HepG2 (cell line): ENCODE results near the gene RPP25L. TPM values are rescaled to one million over a fixed set of nuclear protein-coding genes. Genes with fewer than 3 reads are reported as not detected.
A peak's percentile ranks its signal among the peaks of the same experiment; 100 is the strongest.

Experiments used
- ARNT2 ChIP-seq: sonication (generic); formaldehyde crosslinking; IDR thresholded peaks from 2 replicates; pipeline ENCODE4 v1.8.0; 2022; ENCODE audit warnings: mild to moderate bottlenecking, low read depth, missing genetic modification reagents, moderate library complexity
- ATF4 ChIP-seq, 2 experiments: fragments of 450-650 bp in 1 of 2; sonication (generic) in 1 of 2; formaldehyde crosslinking; IDR thresholded peaks; 2 replicates each; pipeline versions ENCODE4 v1.5.0 to v1.8.0; 2020 to 2022; ENCODE audit warnings: mild to moderate bottlenecking in 1 of 2, missing genetic modification reagents in 1 of 2
- BRD4 ChIP-seq: sonication (generic); formaldehyde crosslinking; IDR thresholded peaks from 2 replicates; pipeline ENCODE4 v1.4.0; 2020; ENCODE audit warnings: missing genetic modification reagents
- CREB1 ChIP-seq, 2 experiments: fragments of 450-650 bp in 1 of 2; IDR thresholded peaks; 2 replicates each; pipeline ENCODE4 v1.6.1; 2016 to 2017; ENCODE audit warnings: control low read depth in 1 of 2, mild to moderate bottlenecking in 1 of 2, missing compliant biosample characterization in 1 of 2, missing genetic modification characterization in 1 of 2
- HHEX ChIP-seq: IDR thresholded peaks from 2 replicates; pipeline ENCODE4 v1.6.1; 2016; ENCODE audit warnings: control low read depth
- HMG20B ChIP-seq: conservative IDR thresholded peaks from 2 replicates; pipeline ENCODE4 v1.6.1; 2016; ENCODE audit warnings: missing genetic modification reagents, missing compliant biosample characterization
- NFE2L1 ChIP-seq: sonication (generic); formaldehyde crosslinking; IDR thresholded peaks from 2 replicates; pipeline ENCODE4 v1.4.0; 2020; ENCODE audit warnings: missing genetic modification reagents, mild to moderate bottlenecking, borderline replicate concordance
- NFIB ChIP-seq: sonication (generic); formaldehyde crosslinking; IDR thresholded peaks from 2 replicates; pipeline ENCODE4 v1.9.0; 2021; ENCODE audit warnings: missing genetic modification reagents, mild to moderate bottlenecking, borderline replicate concordance
- RAD21 ChIP-seq: fragments of 450-650 bp; formaldehyde crosslinking; IDR thresholded peaks from 2 replicates; pipeline ENCODE4 v1.5.0; 2020; ENCODE audit warnings: mild to moderate bottlenecking
- TFDP1 ChIP-seq: IDR thresholded peaks from 2 replicates; pipeline ENCODE4 v1.6.1; 2016; ENCODE audit warnings: missing compliant biosample characterization, missing genetic modification reagents, borderline replicate concordance
- THYN1 ChIP-seq: sonication (generic); formaldehyde crosslinking; IDR thresholded peaks from 2 replicates; pipeline ENCODE4 v1.8.1; 2023; ENCODE audit warnings: low read depth, mild to moderate bottlenecking, moderate library complexity, missing genetic modification reagents, borderline replicate concordance
- USF2 ChIP-seq, 2 experiments: sonication (generic) in 1 of 2; formaldehyde crosslinking in 1 of 2; IDR thresholded peaks; 2 replicates each; pipeline versions ENCODE4 v1.5.1 to v1.6.1; 2011 to 2020; ENCODE audit warnings: borderline replicate concordance in 1 of 2, low read depth in 1 of 2, low read length in 1 of 2, mild to moderate bottlenecking in 1 of 2, missing genetic modification reagents in 1 of 2, moderate library complexity in 1 of 2
- ZHX2 ChIP-seq, 2 experiments: sonication (generic) in 1 of 2; formaldehyde crosslinking in 1 of 2; IDR thresholded peaks; 2 replicates each; pipeline versions ENCODE4 v1.6.1 to v1.9.0; 2014 to 2022; ENCODE audit warnings: antibody characterized with exemption in 1 of 2, borderline replicate concordance in 1 of 2, inconsistent platforms in 1 of 2, low read depth in 1 of 2, missing genetic modification reagents in 1 of 2
- ZNF230 ChIP-seq: sonication (generic); formaldehyde crosslinking; IDR thresholded peaks from 2 replicates; pipeline ENCODE4 v1.4.0; 2020; ENCODE audit warnings: mild to moderate bottlenecking, missing genetic modification reagents
- ZNF382 ChIP-seq: sonication (generic); formaldehyde crosslinking; IDR thresholded peaks from 2 replicates; pipeline ENCODE4 v1.5.0; 2020; ENCODE audit warnings: missing genetic modification reagents, mild to moderate bottlenecking, borderline replicate concordance
- ZNF501 ChIP-seq: sonication (generic); formaldehyde crosslinking; IDR thresholded peaks from 2 replicates; pipeline ENCODE4 v1.5.1; 2020; ENCODE audit warnings: mild to moderate bottlenecking, moderate library complexity, missing genetic modification reagents
- ZNF557 ChIP-seq: sonication (generic); formaldehyde crosslinking; IDR thresholded peaks from 2 replicates; pipeline ENCODE4 v1.4.0; 2020; ENCODE audit warnings: missing genetic modification reagents
- polyA plus RNA-seq, 8 experiments: library from polyadenylated mRNA; depleted of rRNA in 3 of 8; stranded (reverse) in 7 of 8; unstranded in 1 of 8; fragments of >200 nt; fragmentation: Illumina TruSeq in 4 of 8; extraction: Trizol in 4 of 8; gene quantifications; 2 replicates each; pipeline versions ENCODE4 v1.2.1 to v1.2.3, GENCODE V29; 2011 to 2016; ENCODE audit warnings: low read depth in 4 of 8, missing spikeins in 1 of 8, mixed read lengths in 1 of 8; ENCODE audit not compliant: insufficient read depth in 1 of 8
- total RNA-seq, 5 experiments: library from RNA; depleted of rRNA; stranded (reverse); fragments of >200 nt; fragmentation: Illumina TruSeq; extraction: Trizol; gene quantifications; 2 replicates each; pipeline ENCODE4 v1.2.3, GENCODE V29; 2016; ENCODE audit warnings: low read depth in 1 of 5

Gene RPP25L
- total and polyA plus RNA-seq, 2 of the 13 experiments (the other 11 are each of a cell fraction or from before 2014, with no cell fraction given) = 24.5 to 27.3 TPM

GRCh38 chr9:34651876-34652601, 40.1 kb upstream of the RPP25L start, which contains the start of gene IL11RA (continued):
- TF ChIP-seq ZNF230 (CRISPR knock-in tag) (no peak), NFE2L1 (CRISPR knock-in tag) (no peak), RAD21 (CRISPR knock-in tag) (0 out of 2 replicates have a peak, but pooled peaks have one; percentile 17), CREB1 (IDR thresholded peaks at IDR 0.05) (peak; percentile 56; the same call in 1 of the 2 replicates), CREB1 (CRISPR knock-in tag; IDR thresholded peaks at IDR 0.05) (peak; percentile 74), ZNF501 (CRISPR knock-in tag) (no peak; the same call in 1 of the 2 replicates), HMG20B (CRISPR knock-in tag) (0 out of 2 replicates have a peak, but pooled peaks have one; percentile 7), ZNF382 (CRISPR knock-in tag) (no peak), USF2 (IDR thresholded peaks at IDR 0.05; ENCODE audit: low read depth, low read length) (no peak), USF2 (CRISPR knock-in tag; IDR thresholded peaks at IDR 0.05; ENCODE audit: borderline replicate concordance) (no peak), BRD4 (no peak), ATF4 (CRISPR knock-in tag; IDR thresholded peaks at IDR 0.05) (no peak), ARNT2 (CRISPR knock-in tag) (peak; percentile 65; the same call in 1 of the 2 replicates), THYN1 (CRISPR knock-in tag) (no peak), NFIB (CRISPR knock-in tag) (no peak), TFDP1 (CRISPR knock-in tag) (peak; percentile 84), ZHX2 (IDR thresholded peaks at IDR 0.05; ENCODE audit: low read depth) (no peak), ZHX2 (CRISPR knock-in tag; IDR thresholded peaks at IDR 0.05; ENCODE audit: borderline replicate concordance) (no peak), ZNF557 (CRISPR knock-in tag) (no peak), HHEX (no peak)
